GM06990 (cell line): Measurements from ENCODE around the gene NTNG1.

Experiments used
- DNase-seq: peaks from one replicate; pipeline ENCODE4 v3.0.0-alpha.2; 2011; ENCODE audit not compliant: insufficient read length; ENCODE audit errors: extremely low read depth
- H3K27me3 ChIP-seq: replicated peaks from 2 replicates; pipeline ENCODE4 v1.6.0; 2011; ENCODE audit warnings: low read length; ENCODE audit not compliant: control insufficient read depth, insufficient read depth
- H3K36me3 ChIP-seq: 2 replicates; pipeline ENCODE4 v1.5.1; 2011; ENCODE audit warnings: low read length; ENCODE audit not compliant: control insufficient read depth, insufficient read depth
- H3K4me3 ChIP-seq: replicated peaks from 2 replicates; pipeline ENCODE4 v1.5.1; 2011; ENCODE audit warnings: low read depth, mild to moderate bottlenecking, control low read depth, low read length
- TF ChIP-seq, protein P1 (sequence below): IDR thresholded peaks from 2 replicates; pipeline ENCODE4 v1.5.1; 2011; ENCODE audit warnings: low read length, control low read depth, mild to moderate bottlenecking, inconsistent platforms; ENCODE audit not compliant: insufficient read depth, poor library complexity, severe bottlenecking

The NTNG1 gene

DNA sequence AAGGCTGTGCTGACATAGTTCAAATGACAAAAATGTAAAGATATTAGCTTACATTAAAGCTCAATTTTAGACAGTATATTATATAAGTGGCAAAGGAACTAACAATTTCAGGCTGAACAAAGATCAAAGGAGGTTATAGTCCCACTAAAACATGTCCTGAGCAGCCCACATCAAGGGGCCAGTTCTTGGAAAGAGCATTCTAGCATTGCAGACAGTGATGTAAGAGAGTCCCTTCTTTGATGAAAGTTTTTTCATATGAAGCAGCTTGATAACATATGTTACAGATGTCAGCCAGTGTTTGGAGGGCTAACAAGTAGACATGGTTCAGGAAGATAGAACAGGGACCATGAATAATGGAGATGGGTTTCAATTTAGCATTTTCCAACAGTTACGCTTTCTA lies 301.7 kb downstream of the NTNG1 start:
- Histone ChIP-seq H3K27me3 (no peaks in the 10 kb centered on the region), H3K36me3 (no peaks in the 10 kb centered on the region), H3K4me3 (no peak overlapping the region)
- TF ChIP-seq, protein P1, sequence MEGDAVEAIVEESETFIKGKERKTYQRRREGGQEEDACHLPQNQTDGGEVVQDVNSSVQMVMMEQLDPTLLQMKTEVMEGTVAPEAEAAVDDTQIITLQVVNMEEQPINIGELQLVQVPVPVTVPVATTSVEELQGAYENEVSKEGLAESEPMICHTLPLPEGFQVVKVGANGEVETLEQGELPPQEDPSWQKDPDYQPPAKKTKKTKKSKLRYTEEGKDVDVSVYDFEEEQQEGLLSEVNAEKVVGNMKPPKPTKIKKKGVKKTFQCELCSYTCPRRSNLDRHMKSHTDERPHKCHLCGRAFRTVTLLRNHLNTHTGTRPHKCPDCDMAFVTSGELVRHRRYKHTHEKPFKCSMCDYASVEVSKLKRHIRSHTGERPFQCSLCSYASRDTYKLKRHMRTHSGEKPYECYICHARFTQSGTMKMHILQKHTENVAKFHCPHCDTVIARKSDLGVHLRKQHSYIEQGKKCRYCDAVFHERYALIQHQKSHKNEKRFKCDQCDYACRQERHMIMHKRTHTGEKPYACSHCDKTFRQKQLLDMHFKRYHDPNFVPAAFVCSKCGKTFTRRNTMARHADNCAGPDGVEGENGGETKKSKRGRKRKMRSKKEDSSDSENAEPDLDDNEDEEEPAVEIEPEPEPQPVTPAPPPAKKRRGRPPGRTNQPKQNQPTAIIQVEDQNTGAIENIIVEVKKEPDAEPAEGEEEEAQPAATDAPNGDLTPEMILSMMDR, result no peak
- no peak for DNase-seq

DNA sequence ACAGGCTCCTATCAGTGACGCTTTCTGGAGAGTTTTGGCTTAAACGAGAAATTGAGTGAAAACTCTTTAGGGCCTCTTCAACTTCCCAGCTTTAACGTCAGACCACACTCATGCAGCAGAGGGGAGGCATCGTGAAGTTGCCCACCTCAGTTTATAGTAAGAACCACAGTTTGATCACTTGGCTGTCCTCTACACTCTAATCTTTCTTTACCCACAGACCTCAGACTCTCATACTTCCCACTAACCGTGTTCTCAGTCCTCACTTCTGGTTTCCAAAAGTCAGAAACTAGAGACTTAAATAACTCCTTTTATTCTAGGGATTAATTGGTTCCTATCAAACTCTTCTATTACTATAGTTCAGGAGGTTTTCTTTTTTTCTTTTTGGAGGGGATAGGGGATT lies 302.2 kb downstream of the NTNG1 start:
- TF ChIP-seq, protein P1, result no peak
- no peak for DNase-seq
- Histone ChIP-seq H3K4me3 (no peak overlapping the region), H3K36me3 (no peaks in the 10 kb centered on the region), H3K27me3 (no peaks in the 10 kb centered on the region)

DNA sequence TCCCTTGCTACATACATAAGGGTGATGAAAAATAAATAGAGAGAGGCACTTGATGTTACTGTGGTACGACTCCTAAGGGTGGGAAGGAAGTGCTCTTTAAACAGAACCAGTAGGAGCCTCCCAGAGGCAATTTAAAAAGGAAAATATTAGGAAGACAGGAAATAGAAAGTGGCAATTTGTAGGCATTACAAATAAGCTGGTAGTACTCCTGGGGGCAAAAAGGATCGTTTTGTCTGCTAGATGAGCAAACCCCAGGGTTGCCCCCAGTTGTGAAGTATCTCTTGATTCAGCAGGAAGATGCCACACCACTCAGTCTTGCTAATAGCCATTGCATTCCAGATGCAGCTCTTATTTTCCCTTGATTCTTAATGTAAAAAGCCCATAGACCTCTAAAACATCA lies 303.0 kb downstream of the NTNG1 start:
- Histone ChIP-seq H3K4me3 (no peak overlapping the region), H3K27me3 (no peaks in the 10 kb centered on the region), H3K36me3 (no peaks in the 10 kb centered on the region)
- no peak for DNase-seq
- TF ChIP-seq, protein P1, result no peak

DNA sequence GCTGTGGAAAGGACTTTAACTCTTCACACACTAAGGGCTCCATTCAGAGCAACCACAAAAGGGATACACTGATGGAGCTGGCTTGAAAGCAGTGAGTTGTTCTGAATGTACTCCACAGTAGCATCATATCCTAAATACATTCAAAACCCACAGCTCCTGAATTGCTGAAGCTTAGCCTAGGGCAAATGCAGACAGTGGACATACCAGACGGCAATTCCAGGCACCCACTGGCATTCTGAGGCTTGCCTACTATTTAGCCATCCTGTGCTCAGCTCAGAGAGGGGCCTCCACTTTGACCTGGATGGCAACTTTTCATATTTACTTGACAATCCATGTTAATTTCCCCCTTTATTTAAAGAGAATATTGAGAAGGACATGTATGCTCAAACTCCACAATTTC lies 303.5 kb downstream of the NTNG1 start:
- DNase-seq, result no peak
- H3K27me3 ChIP-seq, result no peaks in the 10 kb centered on the region
- H3K36me3 ChIP-seq, result no peaks in the 10 kb centered on the region
- TF ChIP-seq, protein P1, result no peak
- H3K4me3 ChIP-seq, result no peak overlapping the region

DNA sequence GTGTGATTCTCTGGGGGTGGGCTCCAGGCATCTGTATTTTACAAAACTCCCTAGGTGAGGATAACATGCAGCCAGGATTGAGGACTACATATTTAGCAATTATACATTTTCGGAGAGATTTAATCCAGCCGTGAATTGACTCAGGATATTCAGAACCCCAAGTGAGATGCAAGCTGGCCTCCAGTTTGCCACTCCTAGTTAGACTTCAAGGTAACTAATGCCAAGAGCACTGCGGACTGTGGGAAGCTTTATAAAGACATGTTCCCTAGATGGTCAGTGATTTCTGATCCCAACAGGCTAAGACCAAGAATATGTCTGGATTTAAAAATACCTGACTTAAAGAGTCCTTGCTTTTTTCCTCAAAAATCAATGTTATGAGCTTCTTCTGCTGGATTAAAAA lies 308.5 kb downstream of the NTNG1 start:
- Histone ChIP-seq H3K27me3 (no peaks in the 10 kb centered on the region), H3K4me3 (no peak overlapping the region), H3K36me3 (no peaks in the 10 kb centered on the region)
- TF ChIP-seq, protein P1, result no peak
- DNase-seq, result no peak
